Hippocampal formation (tissue), 2 donors: ENCODE measurements around the gene CAPNS1.
"Not testable (repeated sequence)": the region's sequence is repeated elsewhere in the genome, so short reads cannot be mapped to it uniquely, and the experiment has no call there.

ENCODE experiments used
- DNase-seq, 2 donors: peaks; one replicate each; lab custom pipeline; 2025; lab: John Stamatoyannopoulos, UW

CAPNS1 gene

GRCh38 chr19:36151144-36152018 lies 11.5 kb downstream of the CAPNS1 start:
- no peak for DNase-seq

- no peak for DNase-seq
Observed at GRCh38 chr19:36152019-36152351, 12.1 kb downstream of the CAPNS1 start.

- DNase-seq, result no peak
Observed at GRCh38 chr19:36152352-36153091, 12.7 kb downstream of the CAPNS1 start, which contains the start of gene COX7A1. Gene COX7A1 (minus strand): TSS chr19:36152447. CDS start chr19:36152407, 40 bp downstream.

GRCh38 chr19:36153126-36153525 lies 13.3 kb downstream of the CAPNS1 start:
- no peak for DNase-seq

- DNase-seq, result no peak
Observed at GRCh38 chr19:36160821-36161596, 21.1 kb downstream of the CAPNS1 start.

- no peak for DNase-seq
Observed at GRCh38 chr19:36163813-36164212, 23.9 kb downstream of the CAPNS1 start.

GRCh38 chr19:36169084-36169760 lies 29.4 kb downstream of the CAPNS1 start:
- DNase-seq, result no peak

- no peak for DNase-seq
Observed at GRCh38 chr19:36172852-36173251, 33.0 kb downstream of the CAPNS1 start.

- DNase-seq, result not testable (repeated sequence)
Observed at GRCh38 chr19:36173846-36174245, 34.0 kb downstream of the CAPNS1 start.

GRCh38 chr19:36179077-36179476 lies 39.2 kb downstream of the CAPNS1 start:
- not testable (repeated sequence) for DNase-seq

GRCh38 chr19:36182612-36183244 lies 42.9 kb downstream of the CAPNS1 start:
- no peak for DNase-seq

- DNase-seq, result no peak
Observed at GRCh38 chr19:36183245-36183628, 43.4 kb downstream of the CAPNS1 start.

- not testable (repeated sequence) for DNase-seq
Observed at GRCh38 chr19:36186722-36187121, 46.9 kb downstream of the CAPNS1 start.

- DNase-seq, result no peak
Observed at GRCh38 chr19:36196249-36196648, 56.4 kb downstream of the CAPNS1 start.

GRCh38 chr19:36198119-36198518 lies 58.3 kb downstream of the CAPNS1 start:
- DNase-seq, result peak; percentile 10 to 93
